ENCODE results near the gene RIMBP2. TPM values are rescaled to one million over a fixed set of nuclear protein-coding genes. Genes with fewer than 3 reads are reported as not detected.

RIMBP2 gene
- total RNA-seq, 3 donors from 2014 or later = 2.3 to 5.9 (median 5.4) TPM

- no peaks in the 10 kb centered on the region for H3K4me1 ChIP-seq (ENCODE audit: low read depth)
- DNase-seq (no peak), ATAC-seq (no peak)
- no peaks in the 10 kb centered on the region for H3K9me3 ChIP-seq
- intact Hi-C loops (cut with DNase I, micrococcal nuclease) = no loop called here
- no peaks in the 10 kb centered on the region for H3K36me3 ChIP-seq (ENCODE audit: low read depth)
- H3K4me3 ChIP-seq = no peak overlapping the region
- no peak for TF ChIP-seq CTCF (IDR thresholded peaks at IDR 0.05)
Measured at GRCh38 chr12:130497991-130498390, 218.1 kb downstream of the RIMBP2 start.

- intact Hi-C loops (cut with DNase I, micrococcal nuclease) = no loop called here
- no peak for ATAC-seq
Measured at GRCh38 chr12:130497321-130497720, 218.8 kb downstream of the RIMBP2 start.

GRCh38 chr12:130496516-130497120 is 219.5 kb downstream of the RIMBP2 start:
- Histone ChIP-seq H3K4me1 (ENCODE audit: low read depth) (no peaks in the 10 kb centered on the region), H3K4me3 (no peak overlapping the region), H3K36me3 (ENCODE audit: low read depth) (no peaks in the 10 kb centered on the region), H3K9me3 (no peaks in the 10 kb centered on the region)
- no peak for ATAC-seq
- no peak for TF ChIP-seq CTCF (IDR thresholded peaks at IDR 0.05)
- no peak for DNase-seq
- intact Hi-C loops (cut with DNase I, micrococcal nuclease) = no loop called here

More at GRCh38 chr12:130497321-130497720, 218.8 kb downstream of the RIMBP2 start:
- no peaks in the 10 kb centered on the region for H3K4me1 ChIP-seq (ENCODE audit: low read depth)
- no peak for TF ChIP-seq CTCF (IDR thresholded peaks at IDR 0.05)
- no peak overlapping the region for H3K4me3 ChIP-seq
- DNase-seq = no peak
- no peaks in the 10 kb centered on the region for H3K36me3 ChIP-seq (ENCODE audit: low read depth)
- H3K9me3 ChIP-seq = no peaks in the 10 kb centered on the region

GRCh38 chr12:130495156-130495555 is 220.9 kb downstream of the RIMBP2 start:
- DNase-seq = no peak
- no peaks in the 10 kb centered on the region for H3K36me3 ChIP-seq (ENCODE audit: low read depth)
- intact Hi-C loops (cut with DNase I, micrococcal nuclease) = no loop called here
- ATAC-seq = no peak
- H3K4me1 ChIP-seq (ENCODE audit: low read depth) = no peaks in the 10 kb centered on the region
- no peak overlapping the region for H3K4me3 ChIP-seq
- H3K9me3 ChIP-seq = no peaks in the 10 kb centered on the region
- TF ChIP-seq CTCF (IDR thresholded peaks at IDR 0.05) = no peak

GRCh38 chr12:130494736-130495135 is 221.4 kb downstream of the RIMBP2 start:
- no peaks in the 10 kb centered on the region for H3K36me3 ChIP-seq (ENCODE audit: low read depth)
- ATAC-seq (no peak), DNase-seq (no peak)
- no peaks in the 10 kb centered on the region for H3K4me1 ChIP-seq (ENCODE audit: low read depth)
- no peak for TF ChIP-seq CTCF (IDR thresholded peaks at IDR 0.05)
- intact Hi-C loops (cut with DNase I, micrococcal nuclease) = no loop called here
- no peaks in the 10 kb centered on the region for H3K9me3 ChIP-seq
- H3K4me3 ChIP-seq = no peak overlapping the region

GRCh38 chr12:130493951-130494350 is 222.1 kb downstream of the RIMBP2 start:
- DNase-seq (no peak), ATAC-seq (no peak)
- intact Hi-C loops (cut with DNase I, micrococcal nuclease) = no loop called here
- H3K4me1 ChIP-seq (ENCODE audit: low read depth) = no peaks in the 10 kb centered on the region
- no peaks in the 10 kb centered on the region for H3K9me3 ChIP-seq
- H3K36me3 ChIP-seq (ENCODE audit: low read depth) = no peaks in the 10 kb centered on the region
- no peak for TF ChIP-seq CTCF (IDR thresholded peaks at IDR 0.05)
- no peak overlapping the region for H3K4me3 ChIP-seq

All from mucosa of descending colon (tissue), 3 donors.